Stimulated activated CD8-positive, alpha-beta memory T cell treated with anti-CD3 and anti-CD28 coated beads, Interleukin-12 subunit alpha, Interleukin-12 subunit beta, amount 100 ng/mL, for 1 hour (primary cell): ENCODE measurements around the gene LRRC56.
"Not testable (repeated sequence)": the region's sequence is repeated elsewhere in the genome, so short reads cannot be mapped to it uniquely, and the experiment has no call there.

Experiments used
- DNase-seq: peaks from one replicate; pipeline ENCODE4 v3.0.0-alpha.2; 2020; ENCODE audit warnings: low read depth

LRRC56 gene

DNA sequence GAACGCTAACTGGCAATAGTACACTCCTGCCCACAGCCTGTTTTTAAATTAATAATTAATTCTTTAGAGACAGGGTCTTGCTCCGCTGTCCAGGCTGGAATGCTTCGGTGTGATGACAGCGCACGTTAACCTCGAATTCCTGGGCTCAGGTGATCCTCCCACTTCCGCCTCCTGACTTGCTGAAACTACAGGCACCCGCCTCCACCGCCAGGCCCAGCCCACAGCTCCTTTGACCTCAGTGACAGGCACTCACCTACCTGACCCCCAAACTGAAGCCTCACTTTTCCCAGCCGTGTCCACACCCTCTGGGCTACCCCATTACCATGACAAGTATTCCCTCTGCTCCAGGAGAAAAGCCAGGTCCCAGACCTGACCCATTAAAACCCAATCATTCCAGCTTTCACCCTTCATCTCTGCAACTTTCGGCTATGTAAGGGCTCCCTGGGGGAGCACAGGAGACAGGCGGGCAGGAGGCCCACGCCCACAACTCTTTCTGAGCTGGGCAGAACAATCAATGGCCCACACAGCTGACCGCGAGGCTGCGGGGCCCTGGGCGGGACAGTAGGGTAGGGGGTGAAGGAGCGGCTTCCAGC, 22.5 kb downstream of the LRRC56 start:
- no peak for DNase-seq

DNA sequence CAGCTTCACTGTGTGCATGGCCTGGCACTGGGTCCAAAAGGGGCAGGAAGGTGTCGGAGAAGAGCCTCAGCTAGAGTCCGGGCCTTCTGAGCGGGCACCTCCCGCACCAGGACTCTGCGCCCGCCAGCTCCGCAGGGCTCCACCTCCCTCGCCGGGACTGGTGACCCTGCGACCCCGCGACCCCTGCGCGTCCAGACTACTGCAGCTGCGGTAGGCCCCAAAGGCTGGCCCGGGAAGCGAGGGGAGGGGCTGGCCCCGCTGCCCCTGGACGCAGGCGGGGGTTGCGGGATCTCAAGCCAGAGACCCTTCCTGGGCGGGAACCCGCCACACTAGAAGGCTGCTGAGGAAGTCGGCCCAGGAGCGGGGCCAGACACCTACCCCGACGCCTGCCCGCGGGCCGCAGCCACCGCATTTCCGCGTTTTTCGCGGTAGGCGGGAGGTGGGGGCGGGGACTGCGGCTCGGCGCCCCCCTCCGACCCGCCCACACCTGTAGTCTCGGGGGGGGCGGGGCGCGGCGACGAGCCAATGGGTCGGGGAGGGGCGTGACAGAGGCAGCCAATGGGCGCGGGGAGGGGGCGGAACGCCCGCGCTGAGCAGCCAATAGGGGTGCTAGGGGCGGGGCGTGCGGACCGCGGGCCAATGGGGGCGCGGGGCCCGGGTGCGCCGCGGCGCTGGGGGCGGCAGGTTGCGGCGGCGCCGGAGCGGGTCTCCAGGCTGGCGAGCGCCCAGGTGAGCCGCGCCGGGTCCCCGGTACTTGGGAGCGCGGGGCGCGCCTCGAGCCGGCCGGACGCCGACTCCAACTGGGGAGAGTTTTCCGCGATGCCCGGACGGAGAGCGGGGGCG, 23.2 kb downstream of the LRRC56 start, which contains the start of the genes LMNTD2 and RASSF7:
TSS of gene LMNTD2 (minus strand) at position 434 of the 843 bp plus-strand sequence. CDS start at position 412, 22 bp downstream.
TSS of gene RASSF7 (plus strand) at position 666 of the 843 bp plus-strand sequence. CDS start 799 bp downstream, outside the sequence.
- DNase-seq, result peak; percentile 91

DNA sequence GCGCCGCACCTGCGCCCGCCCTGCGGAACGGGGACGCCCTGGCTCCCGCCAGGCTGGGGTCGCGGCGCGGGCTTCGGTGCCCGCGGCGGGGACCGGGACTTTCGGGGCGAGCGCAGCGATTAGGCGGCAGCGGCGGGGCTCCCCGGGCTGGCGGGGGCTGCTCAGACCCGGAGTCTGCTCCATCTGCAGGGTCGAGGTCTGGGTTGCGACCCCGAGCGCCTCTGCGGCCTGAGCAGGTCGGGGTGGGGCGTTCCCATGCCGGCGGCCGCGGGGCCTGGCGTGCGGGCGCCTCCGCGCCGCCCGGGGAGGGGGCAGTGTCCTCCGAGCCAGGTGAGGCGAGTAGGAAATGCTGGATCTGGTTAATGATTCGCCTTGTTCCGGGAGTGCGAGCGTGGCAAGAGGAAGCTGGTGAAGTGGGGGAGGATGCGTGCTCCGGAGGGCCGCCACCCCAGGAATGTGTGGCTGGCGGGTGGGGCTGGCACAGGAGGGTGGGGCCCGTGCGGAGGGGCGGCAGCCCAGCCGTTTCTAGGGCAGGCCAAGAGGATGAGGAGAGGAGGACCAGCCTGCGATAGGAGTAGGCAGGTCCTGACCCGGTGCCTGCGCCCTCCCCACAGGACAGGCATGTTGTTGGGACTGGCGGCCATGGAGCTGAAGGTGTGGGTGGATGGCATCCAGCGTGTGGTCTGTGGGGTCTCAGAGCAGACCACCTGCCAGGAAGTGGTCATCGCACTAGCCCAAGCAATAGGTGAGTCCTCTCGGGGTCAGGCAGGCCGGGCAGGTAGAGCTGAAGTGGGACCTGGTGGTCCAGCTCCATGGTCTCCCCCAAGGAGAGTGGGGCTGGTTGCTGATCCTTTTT, 24.0 kb downstream of the LRRC56 start:
- no peak for DNase-seq

DNA sequence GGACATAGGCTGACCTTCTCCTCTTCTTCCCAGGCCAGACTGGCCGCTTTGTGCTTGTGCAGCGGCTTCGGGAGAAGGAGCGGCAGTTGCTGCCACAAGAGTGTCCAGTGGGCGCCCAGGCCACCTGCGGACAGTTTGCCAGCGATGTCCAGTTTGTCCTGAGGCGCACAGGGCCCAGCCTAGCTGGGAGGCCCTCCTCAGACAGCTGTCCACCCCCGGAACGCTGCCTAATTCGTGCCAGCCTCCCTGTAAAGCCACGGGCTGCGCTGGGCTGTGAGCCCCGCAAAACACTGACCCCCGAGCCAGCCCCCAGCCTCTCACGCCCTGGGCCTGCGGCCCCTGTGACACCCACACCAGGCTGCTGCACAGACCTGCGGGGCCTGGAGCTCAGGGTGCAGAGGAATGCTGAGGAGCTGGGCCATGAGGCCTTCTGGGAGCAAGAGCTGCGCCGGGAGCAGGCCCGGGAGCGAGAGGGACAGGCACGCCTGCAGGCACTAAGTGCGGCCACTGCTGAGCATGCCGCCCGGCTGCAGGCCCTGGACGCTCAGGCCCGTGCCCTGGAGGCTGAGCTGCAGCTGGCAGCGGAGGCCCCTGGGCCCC, 24.8 kb downstream of the LRRC56 start:
- no peak for DNase-seq

DNA sequence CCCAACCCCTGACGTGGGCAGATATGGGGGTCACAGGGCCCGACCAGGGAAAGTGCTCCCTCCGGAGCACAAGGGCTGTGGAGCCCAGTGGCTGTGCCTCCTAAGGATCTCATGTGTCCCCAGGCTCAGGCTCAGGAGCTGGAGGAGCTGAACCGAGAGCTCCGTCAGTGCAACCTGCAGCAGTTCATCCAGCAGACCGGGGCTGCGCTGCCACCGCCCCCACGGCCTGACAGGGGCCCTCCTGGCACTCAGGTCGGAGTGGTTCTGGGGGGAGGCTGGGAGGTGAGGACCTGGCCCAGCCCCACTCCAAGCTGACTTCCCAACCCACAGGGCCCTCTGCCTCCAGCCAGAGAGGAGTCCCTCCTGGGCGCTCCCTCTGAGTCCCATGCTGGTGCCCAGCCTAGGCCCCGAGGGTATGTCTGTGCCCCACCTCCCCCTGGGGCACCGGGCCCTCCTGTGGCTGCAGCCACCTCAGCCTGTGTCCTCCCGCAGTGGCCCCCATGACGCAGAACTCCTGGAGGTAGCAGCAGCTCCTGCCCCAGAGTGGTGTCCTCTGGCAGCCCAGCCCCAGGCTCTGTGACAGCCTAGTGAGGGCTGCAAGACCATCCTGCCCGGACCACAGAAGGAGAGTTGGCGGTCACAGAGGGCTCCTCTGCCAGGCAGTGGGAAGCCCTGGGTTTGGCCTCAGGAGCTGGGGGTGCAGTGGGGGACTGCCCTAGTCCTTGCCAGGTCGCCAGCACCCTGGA, 25.9 kb downstream of the LRRC56 start:
- DNase-seq, result no peak

DNA sequence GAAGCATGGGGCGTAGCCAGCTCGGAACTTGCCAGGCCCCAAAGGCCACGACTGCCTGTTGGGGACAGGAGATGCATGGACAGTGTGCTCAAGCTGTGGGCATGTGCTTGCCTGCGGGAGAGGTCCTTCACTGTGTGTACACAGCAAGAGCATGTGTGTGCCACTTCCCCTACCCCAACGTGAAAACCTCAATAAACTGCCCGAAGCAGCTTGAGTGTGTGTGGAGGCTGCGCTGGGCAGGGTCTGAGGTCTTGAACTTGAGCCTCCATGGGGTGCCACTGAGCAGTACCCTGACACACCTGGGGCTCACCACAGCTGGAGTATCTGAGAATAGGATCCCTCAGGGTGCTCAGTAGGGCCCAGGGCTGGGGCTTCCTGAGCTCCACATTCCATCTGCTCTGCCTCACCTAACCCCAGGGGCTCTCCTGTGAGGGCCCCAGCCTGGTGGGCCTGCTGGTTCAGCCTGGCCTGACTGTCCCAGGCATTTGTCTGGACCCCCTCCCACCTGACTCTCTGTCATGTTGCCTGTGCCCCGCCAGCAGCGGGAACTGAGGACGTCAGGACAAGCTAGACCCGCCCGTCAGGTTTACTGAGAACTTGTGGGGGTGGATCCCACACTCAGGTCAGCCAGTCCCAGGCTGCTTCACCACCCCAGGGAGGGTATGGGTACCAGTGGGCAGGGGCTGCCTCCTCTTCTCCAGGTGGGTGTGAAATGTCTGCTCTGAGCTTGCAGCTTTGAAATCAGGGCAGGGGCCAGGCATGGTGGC, 26.7 kb downstream of the LRRC56 start:
- no peak for DNase-seq

DNA sequence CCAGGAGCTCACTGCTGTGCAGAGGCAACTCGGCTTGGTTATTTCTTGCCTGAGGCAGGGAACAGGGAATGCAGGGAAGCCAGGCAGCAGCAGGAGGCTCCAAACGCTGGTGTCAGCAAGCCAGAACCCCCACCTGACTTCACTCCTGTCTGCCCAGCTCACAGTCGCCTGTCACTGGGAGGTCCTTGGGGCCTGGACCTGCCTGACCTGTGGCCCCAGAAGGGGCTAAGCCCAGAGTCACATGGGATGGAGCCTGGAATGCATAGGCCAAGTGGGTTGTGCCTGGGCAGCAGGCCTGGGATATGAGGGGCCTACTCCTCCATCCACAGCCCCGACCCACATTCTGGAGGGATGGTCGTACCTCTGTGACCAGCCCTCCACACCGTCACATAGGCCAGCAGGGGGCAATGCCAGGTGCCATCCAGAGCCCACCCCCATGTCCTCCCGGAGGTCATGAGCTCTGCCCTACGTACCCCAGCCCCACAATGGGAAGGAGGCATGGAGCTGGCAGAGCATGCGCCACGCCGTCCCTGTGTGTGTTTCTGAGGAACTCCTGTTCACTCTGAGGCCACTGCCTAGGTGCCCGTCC, 28.7 kb downstream of the LRRC56 start:
- no peak for DNase-seq

DNA sequence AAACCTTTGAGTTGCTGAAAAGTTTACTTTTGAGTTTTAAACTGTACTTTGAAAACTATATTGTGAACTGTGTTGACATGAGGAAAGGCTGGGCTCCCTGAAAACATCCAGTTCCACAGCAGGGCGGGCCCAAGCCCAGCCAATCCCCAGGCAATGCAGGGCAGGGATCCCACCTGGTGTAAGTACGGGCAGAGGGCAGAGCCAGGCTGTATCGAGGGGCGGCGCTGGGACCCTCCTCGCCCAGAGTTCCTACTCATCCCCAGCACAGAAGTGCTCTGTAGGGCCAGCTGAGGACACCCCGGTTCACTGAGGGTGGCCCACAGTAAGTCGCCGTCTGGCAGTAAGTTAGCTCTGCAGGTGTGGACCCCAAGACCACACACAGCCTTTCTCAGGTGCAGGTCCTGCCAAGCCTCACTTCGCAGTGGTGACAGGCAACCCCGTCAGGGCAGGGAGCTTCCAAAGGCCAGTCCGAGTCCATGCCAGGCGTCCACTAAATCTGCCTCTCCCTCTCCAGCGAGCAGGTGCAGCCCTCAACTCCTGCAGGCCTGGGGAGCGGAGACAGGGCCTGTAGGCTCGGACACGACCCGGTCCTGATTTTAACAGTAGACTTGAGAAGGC, 29.8 kb downstream of the LRRC56 start:
- no peak for DNase-seq

DNA sequence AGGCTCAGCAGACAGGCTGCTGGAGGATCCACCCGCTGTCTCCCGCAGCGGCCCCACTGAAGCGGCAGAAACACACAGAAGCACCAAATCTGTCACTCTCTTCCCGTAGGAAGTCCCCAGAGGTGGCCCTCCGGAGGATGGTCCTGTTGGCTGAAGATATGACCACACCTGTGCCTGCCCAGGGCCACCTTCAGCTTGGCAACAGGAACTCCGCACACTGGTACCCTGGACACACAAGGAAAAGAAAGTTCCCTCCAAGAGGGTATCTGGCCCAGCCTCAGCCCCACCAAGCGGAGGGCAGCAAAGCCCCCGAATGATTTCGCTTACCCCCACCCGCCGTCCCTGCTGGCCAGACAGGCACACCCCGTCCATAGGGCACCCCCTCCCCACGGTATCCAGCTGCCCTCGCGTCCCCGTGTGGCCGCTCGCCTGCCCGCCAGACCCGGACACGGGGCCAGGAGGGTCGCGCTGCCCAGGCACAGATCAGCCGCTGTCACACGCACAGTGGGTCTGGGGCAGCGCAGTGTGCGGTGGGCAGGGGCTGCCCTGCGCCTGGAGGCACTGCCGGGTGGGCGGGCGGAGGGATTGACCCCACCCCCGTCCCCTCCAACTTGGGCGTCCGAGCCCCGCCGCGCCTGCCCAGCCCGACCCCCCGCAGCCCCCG, 30.4 kb downstream of the LRRC56 start:
- DNase-seq, result no peak

DNA sequence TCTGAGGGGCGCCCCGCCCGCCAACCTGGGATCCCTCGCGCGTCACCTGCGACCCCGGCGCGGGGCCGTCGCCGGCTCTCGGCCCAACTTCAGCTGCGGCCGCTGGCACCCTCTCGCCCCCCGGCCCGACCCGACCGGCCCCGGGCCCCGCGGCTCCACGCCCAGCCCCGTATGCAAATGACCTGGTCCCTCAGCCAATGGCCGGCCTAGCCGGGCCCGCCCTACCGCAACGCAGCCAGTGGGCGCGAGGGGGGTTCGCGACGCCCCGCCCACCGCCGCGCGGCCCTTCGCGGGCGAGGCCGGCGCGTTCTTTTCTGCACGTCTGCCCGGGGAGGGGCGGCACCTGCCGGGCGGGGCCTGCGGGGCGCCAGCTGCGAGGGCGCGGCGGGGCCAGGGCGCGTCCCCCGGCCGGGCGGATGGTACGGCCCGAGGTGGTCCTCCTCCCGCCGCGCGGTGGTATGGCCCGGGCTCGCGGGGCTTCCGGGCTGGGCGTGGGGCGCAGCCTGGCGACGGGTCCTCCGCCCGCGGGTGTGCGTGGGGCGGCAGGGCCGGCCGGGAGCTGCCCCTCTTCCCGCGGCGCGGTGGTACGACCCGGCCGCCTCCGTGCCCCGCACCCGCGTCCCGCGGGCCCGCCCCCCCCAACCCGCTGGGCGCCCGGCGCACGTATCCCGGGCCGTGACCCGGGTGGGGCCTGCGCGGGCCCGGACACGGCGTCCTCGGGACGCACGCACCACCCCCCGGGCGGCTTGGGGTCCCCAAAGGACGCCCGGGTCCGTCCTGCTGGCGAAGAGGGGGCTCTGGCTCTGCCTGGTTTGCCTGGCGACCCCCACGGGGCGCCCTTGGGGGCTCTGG, 31.2 kb downstream of the LRRC56 start:
- DNase-seq, result peak; percentile 82

DNA sequence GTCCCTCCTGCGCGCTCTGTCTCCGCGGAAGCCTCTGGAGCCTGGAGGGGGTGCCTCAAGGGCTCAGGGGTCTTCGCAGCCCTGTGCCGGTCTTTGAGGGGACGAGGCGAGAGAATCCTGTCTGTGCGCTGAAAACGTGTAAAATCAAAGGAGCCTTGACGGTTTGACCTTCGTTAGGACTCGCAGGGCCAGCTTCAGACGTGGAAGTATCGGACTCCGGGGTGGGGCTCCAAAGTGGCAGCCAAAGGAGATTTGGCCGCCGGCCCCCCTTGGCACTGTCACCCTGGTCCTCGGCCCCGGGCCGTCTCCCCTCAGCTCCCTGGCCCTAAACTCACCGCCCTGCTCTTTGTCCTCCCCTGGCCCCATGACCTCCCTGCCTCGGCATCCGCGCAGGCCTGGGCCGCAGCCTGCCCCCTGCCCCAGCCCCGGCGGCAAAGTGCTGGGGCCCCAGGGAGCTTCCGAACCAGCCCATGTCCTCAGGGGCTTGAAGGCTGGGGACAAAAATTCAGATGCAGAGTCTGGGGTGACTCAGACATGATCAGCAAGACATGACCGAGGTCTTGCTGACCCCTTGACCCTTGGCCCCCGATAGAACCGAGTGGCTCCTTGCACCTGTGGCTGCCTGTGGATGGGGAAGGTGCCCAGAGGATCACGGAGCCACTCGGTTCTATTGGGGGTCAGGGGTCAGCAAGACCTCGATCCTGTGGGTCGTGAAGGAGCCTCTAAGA, 32.0 kb downstream of the LRRC56 start:
- no peak for DNase-seq

DNA sequence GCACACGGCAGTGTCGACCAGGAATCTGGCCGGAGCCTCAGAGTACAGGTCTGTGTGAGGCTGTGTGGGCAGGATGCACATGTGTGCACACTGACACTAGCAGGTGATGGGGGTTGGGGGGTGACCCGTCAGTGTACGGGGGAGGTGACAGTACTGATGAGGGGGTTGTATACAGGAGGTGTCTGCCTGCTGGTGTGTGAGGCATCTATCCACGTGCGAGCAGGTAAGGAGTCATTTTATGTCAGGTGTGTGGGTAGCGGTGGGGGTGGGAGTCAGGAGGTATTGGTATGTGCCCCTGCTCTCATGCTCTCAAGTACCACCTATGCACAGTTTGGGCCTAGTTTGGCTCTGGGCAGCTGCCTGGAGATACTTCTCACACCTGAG, 34.5 kb downstream of the LRRC56 start:
- no peak for DNase-seq

DNA sequence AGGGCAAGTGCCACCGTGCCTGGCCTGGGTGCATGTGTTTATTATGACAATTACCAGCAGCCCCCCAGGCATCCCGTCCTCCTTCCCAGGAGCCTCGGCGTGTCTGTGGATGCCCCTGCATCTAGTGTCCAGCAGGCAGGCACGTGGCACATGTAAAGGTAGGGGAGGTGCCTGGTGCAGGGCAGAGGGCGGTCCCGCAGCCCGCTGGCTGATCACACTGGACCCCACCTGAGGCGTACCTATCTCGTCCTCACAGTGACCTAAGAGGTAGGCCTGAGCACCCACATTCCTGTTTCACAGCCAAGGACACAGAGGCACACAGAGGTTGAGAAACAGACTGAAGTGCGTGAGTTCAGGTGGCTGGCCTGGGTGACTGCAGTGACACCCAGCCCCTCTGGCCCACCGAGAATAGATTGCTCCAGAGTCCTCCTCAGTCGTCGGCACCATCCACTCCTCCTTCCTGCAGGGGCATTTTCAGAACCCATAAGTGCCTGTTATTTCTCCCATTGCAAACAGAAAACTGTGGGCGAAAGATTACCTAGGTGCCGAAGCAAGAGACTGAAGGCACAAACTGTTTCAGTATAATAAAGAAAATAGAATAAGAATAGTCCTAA, 35.9 kb downstream of the LRRC56 start:
- no peak for DNase-seq

DNA sequence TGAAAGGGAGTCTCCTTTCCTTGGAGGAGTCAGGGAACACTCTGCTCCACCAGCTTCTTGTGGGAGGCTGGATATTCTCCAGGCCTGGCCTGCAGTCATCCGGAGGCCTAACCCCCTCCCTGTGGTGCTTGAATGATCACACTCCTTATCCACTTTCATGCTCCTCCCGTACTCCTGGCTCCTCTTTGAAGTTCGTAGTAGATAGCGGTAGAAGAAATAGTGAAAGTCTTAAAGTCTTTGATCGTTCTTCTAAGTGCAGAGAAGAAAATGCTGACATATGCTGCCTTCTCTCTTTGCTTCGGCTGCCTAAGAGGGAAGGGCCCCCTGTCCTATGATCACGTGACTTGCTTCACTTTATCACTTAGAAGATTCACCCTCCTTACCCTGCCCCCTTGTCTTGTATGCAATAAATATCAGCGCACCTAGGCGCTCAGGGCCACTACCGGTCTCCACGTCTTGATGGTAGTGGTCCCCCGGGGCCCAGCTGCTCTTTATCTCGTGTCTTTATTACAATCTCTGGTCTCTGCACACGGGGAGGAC, 36.8 kb downstream of the LRRC56 start:
- DNase-seq, result not testable (repeated sequence)

DNA sequence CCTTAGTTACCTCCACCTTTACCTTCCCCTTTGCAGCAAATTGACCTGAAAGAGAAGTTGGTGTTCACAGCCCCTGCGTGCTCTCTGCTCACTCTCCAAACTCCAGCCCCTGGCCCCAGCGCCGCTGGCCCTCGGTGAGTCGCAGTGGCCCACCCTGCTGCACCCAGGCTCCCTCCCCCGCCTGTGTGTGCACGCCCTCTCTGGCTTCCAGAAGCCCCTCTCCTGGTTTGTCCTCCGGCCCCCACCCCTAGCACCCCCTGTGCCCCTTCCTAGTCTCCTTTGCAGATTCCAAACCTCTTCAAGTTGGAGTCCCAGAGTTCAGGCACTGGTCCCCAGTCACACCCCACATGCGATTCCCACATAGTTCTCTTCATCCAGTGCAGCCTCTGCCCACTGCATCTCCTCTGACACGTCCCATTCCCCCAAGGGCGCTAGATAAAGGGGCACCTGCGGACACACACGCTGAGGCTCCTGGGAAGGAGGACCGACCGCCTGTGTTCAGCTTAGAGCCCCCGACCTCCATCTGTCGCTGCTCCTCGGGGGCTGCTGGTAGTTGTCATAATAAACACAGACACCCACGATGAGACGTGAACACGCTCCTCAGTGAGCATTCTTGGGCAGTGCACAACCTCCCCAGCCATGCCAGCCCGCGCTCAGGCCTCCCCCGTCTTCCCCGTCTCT, 37.4 kb downstream of the LRRC56 start:
- DNase-seq, result no peak

DNA sequence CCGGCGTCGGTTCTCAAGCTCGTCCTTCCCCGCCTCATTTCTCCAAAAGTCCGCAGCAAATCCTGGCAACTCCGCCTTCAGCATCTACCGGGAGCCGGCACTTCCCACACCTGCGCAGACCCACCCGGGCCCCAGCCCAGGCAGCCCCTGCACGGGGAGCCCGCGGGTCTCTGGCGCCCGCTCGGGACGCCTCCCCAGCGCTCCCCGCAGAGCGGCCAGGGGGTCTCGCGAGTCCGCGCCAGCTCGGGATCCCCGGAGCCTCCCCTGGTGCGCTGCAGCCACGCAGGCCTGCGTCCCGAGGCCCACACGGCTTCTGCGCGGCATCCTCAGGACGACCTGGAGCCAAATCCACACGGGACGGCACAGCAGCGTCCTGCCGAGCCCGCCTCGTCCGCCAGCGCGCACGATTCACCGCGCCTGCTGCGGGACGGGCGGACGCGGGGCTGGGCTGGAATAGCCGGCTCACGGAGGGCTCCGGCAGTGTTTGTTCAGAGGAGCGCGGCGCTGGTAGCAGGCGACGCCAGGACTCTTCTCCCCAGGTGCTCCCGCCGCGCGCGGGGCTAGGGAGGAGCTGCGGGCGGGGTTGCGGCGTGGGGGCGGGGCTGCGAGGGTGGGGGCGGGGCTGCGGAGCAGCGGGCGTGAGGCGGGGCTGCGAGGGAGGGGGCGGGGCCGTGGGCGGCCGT, 38.1 kb downstream of the LRRC56 start:
- DNase-seq, result no peak
